Mucosa of rectum (tissue), 2 donors: Measurements from ENCODE around the gene PAEP.

Experiments
- H3K27ac ChIP-seq, 2 donors: one replicate each; pipeline ENCODE4 v1.7.0; 2013; ENCODE audit warnings: inconsistent platforms in 2 of 2, low read depth in 2 of 2, low read length in 2 of 2
- H3K27me3 ChIP-seq, 2 donors: one replicate each; pipeline ENCODE4 v1.7.0; 2013; ENCODE audit warnings: low read length in 2 of 2; ENCODE audit not compliant: control insufficient read depth in 2 of 2, insufficient read depth in 2 of 2
- H3K36me3 ChIP-seq, 2 donors: one replicate each; pipeline ENCODE4 v1.7.0; 2013; ENCODE audit warnings: low read length in 2 of 2; ENCODE audit not compliant: control insufficient read depth in 2 of 2, insufficient read depth in 2 of 2
- H3K4me1 ChIP-seq, 2 donors: one replicate each; pipeline ENCODE4 v1.7.0; 2013; ENCODE audit warnings: low read length in 2 of 2, mild to moderate bottlenecking in 1 of 2; ENCODE audit not compliant: control insufficient read depth in 2 of 2, insufficient read depth in 2 of 2
- H3K4me3 ChIP-seq, 2 donors: one replicate each; pipeline ENCODE4 v1.7.0; 2013; ENCODE audit warnings: low read length in 2 of 2
- H3K9ac ChIP-seq, 2 donors: one replicate each; pipeline ENCODE4 v1.7.0; 2013; ENCODE audit warnings: low read length in 2 of 2, low read depth in 1 of 2, mild to moderate bottlenecking in 1 of 2
- H3K9me3 ChIP-seq, 2 donors: one replicate each; pipeline ENCODE4 v1.7.0; 2013; ENCODE audit warnings: low read length in 2 of 2; ENCODE audit not compliant: control insufficient read depth in 2 of 2
- donor health status: healthy.
- donor health status: Normal muscosa, but diverticular disease.

Gene PAEP

DNA sequence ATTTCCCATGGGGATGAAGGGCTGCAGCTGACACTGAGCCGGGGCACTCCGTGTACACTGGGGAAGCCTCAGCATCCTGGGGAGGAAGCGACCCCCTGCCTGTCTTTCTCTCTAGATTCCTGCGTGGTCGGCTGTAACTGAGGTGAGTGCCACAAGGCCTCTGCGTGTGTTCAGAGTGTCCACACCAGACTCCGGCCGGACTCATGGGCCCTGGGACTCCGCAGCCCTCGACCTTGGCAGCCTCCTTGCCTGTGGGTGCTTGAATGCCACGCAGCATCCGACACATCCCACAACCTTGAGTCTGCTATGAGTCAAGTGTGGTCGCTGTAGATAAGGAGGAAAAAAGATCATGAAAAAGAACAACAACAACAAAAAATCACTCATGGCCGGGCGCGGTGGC lies 23.4 kb downstream of the PAEP start:
- no peaks in the 10 kb centered on the region for H3K27me3 ChIP-seq

DNA sequence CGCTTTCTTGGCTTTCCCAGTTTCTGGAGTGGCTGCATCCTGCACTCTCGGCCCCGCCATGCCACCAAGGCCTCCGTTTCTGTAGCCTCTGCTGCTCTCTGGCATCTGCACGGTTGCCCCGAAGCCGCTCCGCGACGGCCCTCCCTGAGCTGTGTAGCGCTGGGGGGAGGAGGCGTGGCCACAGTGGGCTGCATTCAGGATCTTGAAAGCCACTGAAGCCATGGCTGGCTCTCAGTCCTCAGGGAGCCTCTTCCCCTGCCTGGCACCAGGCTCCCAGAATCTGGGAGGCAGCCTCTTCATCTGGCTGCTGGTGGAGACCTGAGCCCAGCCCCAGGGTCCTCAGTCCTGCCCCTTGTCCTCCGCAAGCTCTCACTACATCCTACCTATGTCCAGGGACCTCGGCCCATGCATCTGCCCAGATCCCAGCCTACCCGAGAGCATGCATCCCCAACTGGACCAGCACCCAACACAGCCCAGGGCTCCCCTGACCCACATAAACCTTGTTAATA lies 25.1 kb downstream of the PAEP start:
- Histone ChIP-seq H3K4me1 (no peaks in the 10 kb centered on the region), H3K9ac (no peak overlapping the region), H3K27ac (no peak overlapping the region), H3K4me3 (no peak overlapping the region), H3K27me3 (no peaks in the 10 kb centered on the region), H3K9me3 (no peaks in the 10 kb centered on the region), H3K36me3 (no peaks in the 10 kb centered on the region)

More for the DNA sequence above, 23.4 kb downstream of the PAEP start:
- Histone ChIP-seq H3K4me1 (no peaks in the 10 kb centered on the region), H3K9me3 (no peaks in the 10 kb centered on the region), H3K27ac (no peak overlapping the region), H3K36me3 (no peaks in the 10 kb centered on the region), H3K4me3 (no peak overlapping the region), H3K9ac (no peak overlapping the region)

DNA sequence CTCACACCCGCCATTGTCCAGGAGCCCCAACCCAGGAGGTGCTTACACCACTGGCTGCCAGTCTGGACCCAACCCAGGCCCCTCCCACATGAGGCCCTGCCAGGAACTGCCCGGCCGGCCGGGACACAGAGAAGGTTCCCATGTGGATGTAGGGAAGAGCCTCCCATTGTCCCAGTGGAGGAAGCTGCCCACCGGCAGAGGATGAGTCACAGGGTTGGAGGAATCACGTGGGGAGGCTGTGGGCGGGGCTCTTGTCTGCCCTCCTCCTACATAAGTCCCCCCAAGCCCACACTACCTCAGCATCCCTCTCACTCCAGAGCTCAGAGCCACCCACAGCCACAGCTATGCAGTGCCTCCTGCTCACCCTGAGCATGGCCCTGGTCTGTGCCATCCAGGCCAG lies 26.1 kb downstream of the PAEP start:
- H3K27me3 ChIP-seq: no peaks in the 10 kb centered on the region
- H3K9me3 ChIP-seq: no peaks in the 10 kb centered on the region
- H3K36me3 ChIP-seq: no peaks in the 10 kb centered on the region
- H3K9ac ChIP-seq: no peak overlapping the region
- no peak overlapping the region for H3K27ac ChIP-seq
- H3K4me1 ChIP-seq: no peaks in the 10 kb centered on the region
- no peak overlapping the region for H3K4me3 ChIP-seq

DNA sequence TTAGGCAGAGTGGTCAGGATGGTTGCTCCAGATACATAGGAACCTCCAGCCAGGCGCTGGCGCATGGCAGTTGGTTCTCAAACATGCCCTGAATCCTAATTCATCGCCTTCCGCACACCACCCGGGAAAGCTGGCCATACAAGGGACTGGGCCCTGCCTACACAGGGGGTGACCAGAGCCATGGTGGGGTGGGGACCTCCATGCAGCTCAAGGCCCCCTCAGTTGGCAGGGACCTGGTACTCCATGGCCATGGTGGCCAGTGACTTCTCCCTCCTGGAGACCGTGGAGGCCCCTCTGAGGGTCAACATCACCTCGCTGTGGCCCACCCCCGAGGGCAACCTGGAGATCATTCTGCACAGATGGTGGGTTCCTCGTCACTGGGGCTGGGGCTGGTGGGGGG lies 26.8 kb downstream of the PAEP start:
- Histone ChIP-seq H3K27ac (no peak overlapping the region), H3K36me3 (no peaks in the 10 kb centered on the region), H3K4me1 (no peaks in the 10 kb centered on the region), H3K4me3 (no peak overlapping the region), H3K9ac (no peak overlapping the region), H3K9me3 (no peaks in the 10 kb centered on the region), H3K27me3 (no peaks in the 10 kb centered on the region)

DNA sequence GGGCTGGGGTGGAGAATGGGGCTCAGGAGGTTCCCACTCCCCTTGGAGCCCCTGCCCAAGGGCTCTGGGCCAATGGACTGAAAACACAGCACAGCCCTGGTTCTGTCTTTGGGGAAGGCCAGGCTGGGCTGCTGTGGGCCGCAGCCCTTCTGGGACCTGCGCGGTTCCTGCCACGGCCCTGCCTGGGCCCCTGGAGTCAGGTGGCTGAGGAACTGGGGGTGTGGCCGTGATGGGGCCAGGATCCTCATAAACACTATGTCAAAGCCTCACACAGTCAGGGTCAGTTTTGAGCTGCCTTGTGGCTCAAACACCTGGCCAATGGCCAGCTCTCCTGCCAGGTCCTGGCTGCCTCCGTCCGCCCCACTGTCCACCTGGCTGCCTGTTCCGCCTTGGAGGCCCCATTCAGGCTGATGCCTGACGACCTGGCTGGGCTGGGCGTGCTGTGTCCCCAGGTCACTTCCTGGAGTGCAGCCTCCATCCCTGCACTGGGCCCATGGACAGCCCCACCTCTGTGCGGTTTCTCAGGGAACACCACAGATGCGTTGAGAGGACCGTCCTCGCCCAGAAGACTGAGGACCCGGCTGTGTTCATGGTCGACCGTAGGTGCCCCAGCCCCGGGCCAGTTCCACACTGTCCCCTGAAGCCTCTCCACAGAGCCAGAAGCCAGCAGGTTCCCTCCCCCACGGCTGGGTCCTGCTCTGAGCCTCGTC lies 27.5 kb downstream of the PAEP start:
- Histone ChIP-seq H3K4me3 (no peak overlapping the region), H3K27ac (no peak overlapping the region), H3K9ac (no peak overlapping the region), H3K27me3 (no peaks in the 10 kb centered on the region), H3K9me3 (no peaks in the 10 kb centered on the region), H3K4me1 (no peaks in the 10 kb centered on the region), H3K36me3 (no peaks in the 10 kb centered on the region)

DNA sequence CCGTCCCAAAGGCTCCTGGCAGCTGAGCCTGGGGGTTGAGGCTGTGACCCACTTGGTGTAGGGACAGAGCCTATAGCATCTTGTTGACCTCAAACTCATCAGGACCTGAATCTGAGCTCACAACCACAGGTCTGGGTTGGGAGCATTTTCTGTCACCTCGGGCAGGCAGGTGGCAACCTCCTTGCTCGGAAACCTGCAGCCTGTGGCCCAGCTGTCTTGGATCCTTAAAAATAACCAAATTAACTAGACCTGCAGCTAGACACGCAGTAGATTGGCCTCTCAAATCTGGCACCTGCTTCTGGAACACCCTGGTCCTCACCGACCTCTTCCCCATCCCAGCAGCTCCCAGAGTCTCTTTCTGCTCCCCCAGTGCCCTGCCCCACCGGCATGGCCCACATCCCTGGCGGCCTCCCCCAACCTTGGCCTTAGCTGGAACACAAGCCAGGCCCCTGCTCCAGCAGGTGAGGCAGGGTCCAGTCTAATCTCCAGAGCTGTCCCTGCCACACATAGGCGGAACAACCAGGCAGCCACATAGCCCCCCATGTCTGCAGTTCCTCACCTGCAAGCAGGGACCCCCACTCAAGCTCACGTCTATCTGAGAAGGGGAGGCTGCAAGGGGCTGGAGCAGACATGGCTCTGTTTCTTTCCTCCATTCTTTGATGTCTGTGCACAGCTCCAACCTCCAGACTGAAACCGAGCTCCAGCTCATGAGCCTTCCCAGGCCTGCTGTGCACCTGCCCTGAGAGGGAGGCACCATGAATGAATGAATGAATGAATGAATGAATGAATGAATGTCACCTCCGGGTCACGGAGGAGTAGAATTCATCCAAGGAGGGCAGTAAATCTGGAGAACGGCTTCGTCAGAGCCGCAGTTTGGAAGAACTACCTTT lies 28.3 kb downstream of the PAEP start:
- Histone ChIP-seq H3K4me1 (no peaks in the 10 kb centered on the region), H3K27ac (no peak overlapping the region), H3K4me3 (no peak overlapping the region), H3K9ac (no peak overlapping the region), H3K27me3 (no peaks in the 10 kb centered on the region), H3K9me3 (no peaks in the 10 kb centered on the region), H3K36me3 (no peaks in the 10 kb centered on the region)

DNA sequence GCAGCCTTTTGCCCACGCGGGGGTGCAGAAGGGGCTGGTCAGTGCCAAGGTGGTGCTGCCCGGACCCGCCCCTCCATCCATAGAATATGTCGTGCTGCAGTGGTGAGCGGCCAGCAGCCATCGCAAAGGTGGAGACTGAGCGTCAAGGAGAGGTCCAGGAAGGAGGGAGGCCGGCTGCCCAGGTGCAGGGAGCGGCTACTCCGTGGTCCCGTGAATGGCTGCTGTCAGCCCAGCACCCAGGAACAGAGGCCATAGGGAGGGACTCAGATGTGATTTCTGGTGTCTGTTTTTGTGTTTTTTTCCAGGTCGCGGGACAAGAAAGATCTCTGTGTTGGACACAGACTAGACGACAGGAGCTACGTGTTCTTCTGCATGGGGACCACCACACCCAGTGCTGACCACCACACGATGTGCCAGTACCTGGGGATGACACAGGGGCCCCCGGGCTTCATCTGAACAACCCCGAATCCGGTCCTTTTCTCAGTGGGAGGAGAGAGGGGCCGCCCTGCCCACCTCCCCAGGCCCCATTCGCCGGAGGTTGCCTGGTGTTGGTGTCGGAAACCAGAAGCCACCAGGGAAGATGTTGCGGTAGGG lies 29.0 kb downstream of the PAEP start:
- no peaks in the 10 kb centered on the region for H3K36me3 ChIP-seq
- H3K4me1 ChIP-seq: no peaks in the 10 kb centered on the region
- H3K27ac ChIP-seq: no peak overlapping the region
- H3K9ac ChIP-seq: no peak overlapping the region
- H3K27me3 ChIP-seq: no peaks in the 10 kb centered on the region
- no peak overlapping the region for H3K4me3 ChIP-seq
- no peaks in the 10 kb centered on the region for H3K9me3 ChIP-seq

DNA sequence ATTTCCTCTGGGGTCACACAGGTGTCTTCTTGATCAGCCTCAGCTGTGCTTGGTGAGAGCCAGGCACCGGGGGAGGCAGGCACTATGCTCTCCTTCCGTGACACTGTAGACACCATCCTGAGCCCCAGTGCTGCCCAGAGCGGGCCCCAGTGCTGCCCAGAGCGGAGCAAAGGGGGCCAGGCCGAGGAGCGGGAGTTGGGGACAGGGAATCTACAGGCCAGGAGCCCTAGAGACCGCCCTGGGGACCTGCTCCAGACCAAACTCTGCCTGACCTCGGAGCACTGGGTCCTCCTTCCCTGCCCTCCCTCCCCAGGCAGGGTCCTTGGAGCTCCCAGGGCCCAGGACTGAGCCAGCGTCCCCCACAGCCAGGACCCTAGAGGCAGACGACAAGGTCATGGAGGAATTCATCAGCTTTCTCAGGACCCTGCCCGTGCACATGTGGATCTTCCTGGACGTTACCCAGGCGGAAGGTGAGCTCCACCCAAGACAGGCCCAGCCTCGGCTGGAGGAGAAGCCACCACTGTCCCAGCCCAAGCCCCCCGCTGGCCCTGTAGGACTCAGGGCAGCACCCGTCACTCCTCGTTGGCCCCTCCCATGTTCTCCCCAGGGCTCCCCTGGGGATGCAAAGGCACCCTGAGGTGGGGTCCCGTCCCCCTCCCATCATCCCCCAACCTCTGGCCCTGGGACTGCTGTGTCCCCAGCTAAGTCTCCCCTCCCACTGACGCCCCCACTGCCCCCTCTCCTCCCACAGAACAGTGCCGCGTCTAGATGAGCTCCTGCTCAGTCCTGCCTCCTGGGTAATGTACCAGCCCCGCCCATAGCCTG lies 30.2 kb downstream of the PAEP start:
- Histone ChIP-seq H3K27ac (no peak overlapping the region), H3K9me3 (no peaks in the 10 kb centered on the region), H3K27me3 (peaks cover 0 to 1% of the 10 kb centered on the region in 2 donors), H3K4me1 (no peaks in the 10 kb centered on the region), H3K4me3 (no peak overlapping the region), H3K36me3 (no peaks in the 10 kb centered on the region), H3K9ac (no peak overlapping the region)

DNA sequence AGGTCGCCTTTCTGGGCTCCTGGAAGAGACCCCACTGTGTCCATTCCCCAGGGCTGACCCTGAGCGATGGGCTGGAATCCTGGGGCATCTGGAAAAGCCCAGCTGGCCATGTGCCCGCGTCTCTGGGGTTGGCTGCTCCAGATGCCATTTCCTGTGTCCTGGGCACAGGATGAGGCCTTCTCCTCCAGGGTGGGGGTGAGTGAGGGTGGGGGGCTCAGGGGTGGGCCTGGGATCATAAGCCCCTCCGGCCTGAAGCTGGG lies 30.7 kb downstream of the PAEP start:
- Histone ChIP-seq H3K36me3 (no peaks in the 10 kb centered on the region), H3K9me3 (no peaks in the 10 kb centered on the region), H3K27ac (no peak overlapping the region), H3K27me3 (peaks cover 0 to 4% of the 10 kb centered on the region in 2 donors), H3K4me3 (no peak overlapping the region), H3K9ac (no peak overlapping the region), H3K4me1 (no peaks in the 10 kb centered on the region)
